NCI-H510A treated with DMSO at 0.1 percent for 48 hours (cell line): Measurements from ENCODE around the gene ASTN2.

ENCODE experiments used
- DNase-seq: peaks from one replicate; lab custom pipeline; 2025; lab: John Stamatoyannopoulos, UW

ASTN2 gene

GRCh38 chr9:116555556-116556155 is 859.2 kb downstream of the ASTN2 start:
- DNase-seq = no peak

- DNase-seq = no peak
Observed at GRCh38 chr9:116555119-116555518, 859.7 kb downstream of the ASTN2 start.

- DNase-seq = no peak
Observed at GRCh38 chr9:116550696-116551436, 864.0 kb downstream of the ASTN2 start.

- no peak for DNase-seq
Observed at GRCh38 chr9:116549786-116550660, 864.8 kb downstream of the ASTN2 start.

- no peak for DNase-seq
Observed at GRCh38 chr9:116549061-116549664, 865.7 kb downstream of the ASTN2 start.

- DNase-seq = no peak
Observed at GRCh38 chr9:116547729-116548426, 867.0 kb downstream of the ASTN2 start.

- DNase-seq = no peak
Observed at GRCh38 chr9:116546711-116547581, 867.9 kb downstream of the ASTN2 start.

- no peak for DNase-seq
Observed at GRCh38 chr9:116544896-116545295, 870.0 kb downstream of the ASTN2 start.

GRCh38 chr9:116543731-116544400 is 871.0 kb downstream of the ASTN2 start:
- DNase-seq = no peak

GRCh38 chr9:116541402-116541801 is 873.5 kb downstream of the ASTN2 start:
- no peak for DNase-seq

GRCh38 chr9:116539549-116539948 is 875.3 kb downstream of the ASTN2 start:
- no peak for DNase-seq

GRCh38 chr9:116525611-116526010 is 889.2 kb downstream of the ASTN2 start:
- DNase-seq = no peak

GRCh38 chr9:116524778-116525470 is 889.9 kb downstream of the ASTN2 start:
- no peak for DNase-seq

- DNase-seq = no peak
Observed at GRCh38 chr9:116520218-116520617, 894.6 kb downstream of the ASTN2 start.

- DNase-seq = no peak
Observed at GRCh38 chr9:116516456-116516855, 898.4 kb downstream of the ASTN2 start.

GRCh38 chr9:116515541-116515940 is 899.3 kb downstream of the ASTN2 start:
- DNase-seq = no peak

- no peak for DNase-seq
Observed at GRCh38 chr9:116506685-116507084, 908.2 kb downstream of the ASTN2 start.

GRCh38 chr9:116504893-116505480 is 909.9 kb downstream of the ASTN2 start:
- DNase-seq = no peak

- DNase-seq = no peak
Observed at GRCh38 chr9:116504081-116504480, 910.8 kb downstream of the ASTN2 start.
